H4 (cell line): ENCODE results near the gene SDHA. TPM values are rescaled to one million over a fixed set of nuclear protein-coding genes. Genes with fewer than 3 reads are reported as not detected.
"Not testable (repeated sequence)": the region's sequence is repeated elsewhere in the genome, so short reads cannot be mapped to it uniquely, and the experiment has no call there.

Experiments used
- DNase-seq: peaks from one replicate; pipeline ENCODE4 v3.0.0-alpha.2; 2015; ENCODE audit warnings: low spot score
- total RNA-seq: library from RNA; depleted of rRNA; stranded (reverse); fragments of >200 nt; shearing (Covaris generic); gene quantifications from 2 replicates; pipeline ENCODE4 v1.2.3, GENCODE V29; 2014; rRNA removed

The SDHA gene
- total RNA-seq, 1 experiment from 2014 or later, result 79.9 TPM

GRCh38 chr5:300691-301435, 82.7 kb downstream of the SDHA start:
- DNase-seq, result not testable (repeated sequence)

- DNase-seq, result not testable (repeated sequence)
These were observed 84.3 kb downstream of the SDHA start for GRCh38 chr5:302416-302815.

- no peak for DNase-seq
These were observed 84.8 kb downstream of the SDHA start for GRCh38 chr5:302966-303365.

- not testable (repeated sequence) for DNase-seq
These were observed 85.6 kb downstream of the SDHA start for GRCh38 chr5:303741-304140.

- no peak for DNase-seq
These were observed 86.9 kb downstream of the SDHA start for GRCh38 chr5:305050-305449.

- DNase-seq, result no peak
These were observed 87.3 kb downstream of the SDHA start for GRCh38 chr5:305459-305858.

- no peak for DNase-seq
These were observed 88.1 kb downstream of the SDHA start for GRCh38 chr5:306011-306805.

Other genes starting within 250 kb of the SDHA start
- gene PLEKHG4B, start 126.2 kb upstream of the SDHA start, total RNA-seq, result 7.3 and 13.1 TPM in 2 replicates
- gene LRRC14B, start 26.8 kb upstream of the SDHA start, total RNA-seq, result not detected in 2 replicates
- 4.6 and 4.8 TPM in 2 replicates for gene CCDC127, start 167 bp upstream of the SDHA start, total RNA-seq
- 260 and 282 TPM in 2 replicates for gene PDCD6, start 53.3 kb downstream of the SDHA start, total RNA-seq
- gene AHRR, start 103.4 kb downstream of the SDHA start, total RNA-seq, result 10.8 and 12.9 TPM in 2 replicates
- 34.3 and 42.4 TPM in 2 replicates for gene EXOC3, start 224.9 kb downstream of the SDHA start, total RNA-seq